ENCODE measurements around the gene TESK2. TPM values are rescaled to one million over a fixed set of nuclear protein-coding genes. Genes with fewer than 3 reads are reported as not detected.
"Not testable (repeated sequence)": the region's sequence is repeated elsewhere in the genome, so short reads cannot be mapped to it uniquely, and the experiment has no call there.

The TESK2 gene
- total RNA-seq, 1 experiment from 2014 or later, result not detected

GRCh38 chr1:45490121-45490625, 790 bp downstream of the TESK2 start:
- H3K4me3 ChIP-seq, result peak overlapping the region; percentile 61
- H3K36me3 ChIP-seq, result no peaks in the 10 kb centered on the region
- DNase-seq, result no peak
- H3K27me3 ChIP-seq, result peaks cover 16% of the 10 kb centered on the region
- H3K9me3 ChIP-seq, result no peaks in the 10 kb centered on the region

- not testable (repeated sequence) for H3K36me3 ChIP-seq, H3K4me3 ChIP-seq, H3K9me3 ChIP-seq, DNase-seq
- H3K27me3 ChIP-seq, result peaks cover 16% of the 10 kb centered on the region
These were observed 1.6 kb downstream of the TESK2 start for GRCh38 chr1:45489379-45489778.

GRCh38 chr1:45488666-45489377, 2.1 kb downstream of the TESK2 start:
- peaks cover 16% of the 10 kb centered on the region for H3K27me3 ChIP-seq
- H3K9me3 ChIP-seq, result no peaks in the 10 kb centered on the region
- DNase-seq, result no peak
- H3K4me3 ChIP-seq, result no peak overlapping the region
- H3K36me3 ChIP-seq, result no peaks in the 10 kb centered on the region

- no peak for DNase-seq
- Histone ChIP-seq H3K9me3 (no peaks in the 10 kb centered on the region), H3K4me3 (no peak overlapping the region), H3K36me3 (no peaks in the 10 kb centered on the region), H3K27me3 (peaks cover 16% of the 10 kb centered on the region)
These were observed 5.0 kb downstream of the TESK2 start for GRCh38 chr1:45485949-45486348.

- H3K4me3 ChIP-seq, result no peak overlapping the region
- no peak for DNase-seq
- H3K36me3 ChIP-seq, result no peaks in the 10 kb centered on the region
- no peaks in the 10 kb centered on the region for H3K27me3 ChIP-seq
- no peaks in the 10 kb centered on the region for H3K9me3 ChIP-seq
These were observed 11.8 kb downstream of the TESK2 start for GRCh38 chr1:45479039-45479748.

- Histone ChIP-seq H3K27me3 (no peaks in the 10 kb centered on the region), H3K9me3 (no peaks in the 10 kb centered on the region), H3K36me3 (no peaks in the 10 kb centered on the region), H3K4me3 (no peak overlapping the region)
- no peak for DNase-seq
These were observed 12.7 kb downstream of the TESK2 start for GRCh38 chr1:45478121-45478814.

GRCh38 chr1:45477646-45478045, 13.3 kb downstream of the TESK2 start:
- DNase-seq, result no peak
- Histone ChIP-seq H3K4me3 (no peak overlapping the region), H3K27me3 (no peaks in the 10 kb centered on the region), H3K36me3 (no peaks in the 10 kb centered on the region), H3K9me3 (no peaks in the 10 kb centered on the region)

GRCh38 chr1:45474194-45474593, 16.8 kb downstream of the TESK2 start:
- not testable (repeated sequence) for DNase-seq, H3K36me3 ChIP-seq, H3K27me3 ChIP-seq, H3K9me3 ChIP-seq, H3K4me3 ChIP-seq

GRCh38 chr1:45473302-45473701, 17.7 kb downstream of the TESK2 start:
- DNase-seq, result no peak
- no peak overlapping the region for H3K4me3 ChIP-seq
- no peaks in the 10 kb centered on the region; the same call in 1 of the 2 replicates for H3K27me3 ChIP-seq

GRCh38 chr1:45470306-45470798, 20.6 kb downstream of the TESK2 start:
- Histone ChIP-seq H3K9me3 (no peaks in the 10 kb centered on the region), H3K27me3 (no peaks in the 10 kb centered on the region; the same call in 1 of the 2 replicates), H3K36me3 (no peaks in the 10 kb centered on the region), H3K4me3 (no peak overlapping the region)
- DNase-seq, result no peak

More at GRCh38 chr1:45473302-45473701, 17.7 kb downstream of the TESK2 start:
- H3K9me3 ChIP-seq, result no peaks in the 10 kb centered on the region
- H3K36me3 ChIP-seq, result no peaks in the 10 kb centered on the region

GRCh38 chr1:45467353-45467752, 23.6 kb downstream of the TESK2 start:
- not testable (repeated sequence) for H3K36me3 ChIP-seq, H3K4me3 ChIP-seq, H3K27me3 ChIP-seq, H3K9me3 ChIP-seq, DNase-seq

GRCh38 chr1:45465277-45465676, 25.7 kb downstream of the TESK2 start:
- DNase-seq, result no peak
- H3K27me3 ChIP-seq, result no peaks in the 10 kb centered on the region; the same call in 1 of the 2 replicates
- no peak overlapping the region for H3K4me3 ChIP-seq
- no peaks in the 10 kb centered on the region for H3K36me3 ChIP-seq
- H3K9me3 ChIP-seq, result no peaks in the 10 kb centered on the region

- no peaks in the 10 kb centered on the region for H3K27me3 ChIP-seq
- no peak for DNase-seq
- H3K9me3 ChIP-seq, result no peaks in the 10 kb centered on the region
- H3K4me3 ChIP-seq, result no peak overlapping the region
- no peaks in the 10 kb centered on the region for H3K36me3 ChIP-seq
These were observed 32.1 kb downstream of the TESK2 start for GRCh38 chr1:45458894-45459293.

GRCh38 chr1:45456531-45456930, 34.4 kb downstream of the TESK2 start:
- no peak for DNase-seq
- no peak overlapping the region for H3K4me3 ChIP-seq
- no peaks in the 10 kb centered on the region for H3K36me3 ChIP-seq
- no peaks in the 10 kb centered on the region for H3K27me3 ChIP-seq
- no peaks in the 10 kb centered on the region for H3K9me3 ChIP-seq

GRCh38 chr1:45455162-45455561, 35.8 kb downstream of the TESK2 start:
- no peaks in the 10 kb centered on the region for H3K27me3 ChIP-seq
- no peak for DNase-seq

GRCh38 chr1:45454464-45454863, 36.5 kb downstream of the TESK2 start:
- no peak for DNase-seq
- Histone ChIP-seq H3K36me3 (no peaks in the 10 kb centered on the region), H3K27me3 (no peaks in the 10 kb centered on the region), H3K4me3 (no peak overlapping the region), H3K9me3 (no peaks in the 10 kb centered on the region)

More at GRCh38 chr1:45455162-45455561, 35.8 kb downstream of the TESK2 start:
- no peaks in the 10 kb centered on the region for H3K36me3 ChIP-seq
- no peak overlapping the region for H3K4me3 ChIP-seq
- H3K9me3 ChIP-seq, result no peaks in the 10 kb centered on the region

- DNase-seq, result no peak
- no peaks in the 10 kb centered on the region for H3K27me3 ChIP-seq
- H3K36me3 ChIP-seq, result no peaks in the 10 kb centered on the region
- H3K9me3 ChIP-seq, result no peaks in the 10 kb centered on the region
- H3K4me3 ChIP-seq, result no peak overlapping the region
These were observed 38.5 kb downstream of the TESK2 start for GRCh38 chr1:45452503-45452902.

Measured in MG63 (cell line).